Activated naive CD4-positive, alpha-beta T cell treated with Interleukin-2 at 50 U/mL for 16 hours (primary cell): ENCODE data around the gene PGM5.

Source experiments
- DNase-seq: peaks from one replicate; pipeline ENCODE4 v3.0.0-alpha.2; 2020

PGM5 gene

DNA sequence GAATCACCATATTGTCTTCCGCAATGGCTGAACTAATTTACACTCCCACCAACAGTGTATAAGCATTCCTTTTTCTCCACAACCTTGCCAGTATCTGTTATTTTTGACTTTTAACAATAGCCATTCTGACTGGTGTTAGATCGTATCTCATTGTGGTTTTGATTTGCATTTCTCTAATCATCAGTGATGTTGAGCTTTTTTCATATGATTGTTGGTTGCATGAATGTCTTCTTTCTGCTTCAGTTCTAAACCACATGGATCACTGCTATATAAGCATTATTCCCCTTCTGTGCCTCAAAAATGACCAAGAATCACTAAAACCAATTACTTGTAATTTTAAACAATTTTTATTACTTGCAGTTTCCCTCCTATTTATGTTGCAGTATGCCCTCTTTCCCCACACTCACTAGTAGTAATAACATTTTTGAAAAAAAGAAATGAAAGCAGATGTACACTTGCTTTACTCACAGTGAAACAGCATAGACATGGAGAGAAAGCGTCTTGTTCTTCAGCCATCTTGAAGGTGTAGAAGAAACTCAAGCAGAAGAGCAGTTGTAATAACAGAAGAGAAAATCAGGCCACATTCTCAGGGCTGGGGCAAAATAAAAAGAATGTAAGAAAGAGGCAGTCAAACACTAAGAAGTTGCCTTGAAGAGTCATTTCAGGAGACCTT, 188.8 kb downstream of the PGM5 start:
- DNase-seq, result no peak

DNA sequence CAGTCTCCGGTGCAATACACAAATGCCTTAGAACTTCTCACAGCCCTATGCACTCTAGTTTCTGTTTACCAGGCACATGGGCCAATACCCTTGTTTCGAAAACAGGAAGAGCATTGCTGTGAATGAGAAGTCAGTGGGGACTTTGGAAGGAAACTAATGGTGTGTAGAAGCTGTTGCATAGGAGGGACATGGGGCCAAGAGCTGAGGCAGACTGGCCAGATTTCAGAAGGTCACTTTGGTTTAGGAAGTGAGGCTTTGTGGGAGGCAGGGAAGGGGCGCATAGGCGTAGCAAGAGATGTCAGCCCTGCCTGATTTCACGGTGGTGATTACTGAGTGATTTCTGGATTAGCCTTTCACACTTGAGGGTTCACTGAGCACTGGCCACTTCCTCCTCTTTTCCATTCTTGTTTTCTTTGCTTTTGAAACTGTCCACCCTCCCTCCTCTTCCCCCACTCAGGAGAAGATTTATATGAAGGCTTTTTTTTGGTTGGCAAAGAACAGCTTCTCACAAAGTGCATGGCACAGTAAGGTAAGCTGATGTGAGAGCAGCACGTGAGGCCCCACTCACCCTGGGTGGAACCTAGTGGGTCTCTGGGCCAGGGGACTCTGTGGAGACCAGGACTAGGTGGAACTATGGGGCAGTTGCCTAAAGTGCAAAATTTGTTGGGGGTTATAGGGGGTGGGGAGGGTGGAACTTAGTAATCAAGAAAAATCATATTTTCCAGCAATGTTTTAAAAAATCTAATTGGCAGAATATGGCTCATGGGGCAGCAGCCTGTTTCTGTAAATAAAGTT, 190.4 kb downstream of the PGM5 start:
- DNase-seq, result no peak

DNA sequence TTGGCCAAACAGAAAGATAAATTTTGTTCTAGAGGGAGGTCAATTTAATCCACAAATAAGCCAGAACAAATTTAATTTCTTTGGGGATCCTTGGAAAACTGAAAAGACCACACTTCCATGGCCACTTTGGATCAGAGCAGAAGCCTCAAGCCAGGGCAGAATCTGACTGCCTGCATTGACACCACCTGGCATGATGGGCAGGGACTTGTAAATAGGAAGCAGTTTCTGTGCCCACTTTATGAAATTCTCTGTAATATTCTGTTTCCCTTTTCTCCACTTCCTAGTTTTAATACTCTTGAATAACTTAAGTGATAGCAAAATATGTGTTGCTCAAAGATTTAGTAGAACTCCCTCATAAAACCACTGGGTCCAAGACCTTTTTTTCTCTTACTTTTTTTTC, 191.0 kb downstream of the PGM5 start:
- DNase-seq, result no peak

DNA sequence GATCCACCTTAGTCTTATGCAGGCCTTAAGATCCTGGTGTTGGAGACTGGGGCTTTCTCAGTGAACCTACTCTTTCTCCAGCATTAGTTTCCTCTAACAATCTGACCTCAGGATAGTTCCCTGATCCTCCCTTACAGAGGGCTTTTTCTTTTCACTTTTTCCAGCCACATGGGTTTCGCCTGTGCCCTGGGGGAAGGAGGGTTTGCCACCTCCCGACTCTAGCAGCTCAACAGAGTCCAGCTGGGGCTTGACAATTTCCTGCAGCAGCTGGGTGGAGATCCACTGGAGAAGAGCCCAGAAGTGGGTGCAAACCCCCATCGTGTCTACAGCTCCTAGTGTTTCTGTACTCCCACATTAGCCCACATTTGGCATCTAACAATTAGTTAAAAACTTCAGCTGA, 191.8 kb downstream of the PGM5 start:
- DNase-seq, result no peak

DNA sequence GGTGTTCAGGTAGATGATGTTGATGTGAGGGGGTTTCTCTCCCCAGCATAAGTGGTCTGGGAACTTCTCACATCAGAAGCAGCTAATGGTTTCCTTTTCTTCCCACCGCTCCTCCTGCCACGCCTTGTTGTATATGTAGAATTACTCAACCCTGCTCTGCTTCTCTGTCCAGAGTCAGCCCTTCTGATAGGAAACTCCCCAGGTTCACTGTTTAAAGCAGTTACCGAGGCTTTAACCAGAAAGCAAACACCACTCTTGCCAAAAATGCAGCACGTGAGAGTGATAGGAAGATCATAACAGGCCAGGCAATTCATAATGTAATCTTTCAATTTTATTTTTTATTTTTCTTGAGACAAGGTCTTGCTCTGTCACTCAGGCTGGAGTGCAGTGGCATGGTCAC, 194.8 kb downstream of the PGM5 start:
- no peak for DNase-seq

DNA sequence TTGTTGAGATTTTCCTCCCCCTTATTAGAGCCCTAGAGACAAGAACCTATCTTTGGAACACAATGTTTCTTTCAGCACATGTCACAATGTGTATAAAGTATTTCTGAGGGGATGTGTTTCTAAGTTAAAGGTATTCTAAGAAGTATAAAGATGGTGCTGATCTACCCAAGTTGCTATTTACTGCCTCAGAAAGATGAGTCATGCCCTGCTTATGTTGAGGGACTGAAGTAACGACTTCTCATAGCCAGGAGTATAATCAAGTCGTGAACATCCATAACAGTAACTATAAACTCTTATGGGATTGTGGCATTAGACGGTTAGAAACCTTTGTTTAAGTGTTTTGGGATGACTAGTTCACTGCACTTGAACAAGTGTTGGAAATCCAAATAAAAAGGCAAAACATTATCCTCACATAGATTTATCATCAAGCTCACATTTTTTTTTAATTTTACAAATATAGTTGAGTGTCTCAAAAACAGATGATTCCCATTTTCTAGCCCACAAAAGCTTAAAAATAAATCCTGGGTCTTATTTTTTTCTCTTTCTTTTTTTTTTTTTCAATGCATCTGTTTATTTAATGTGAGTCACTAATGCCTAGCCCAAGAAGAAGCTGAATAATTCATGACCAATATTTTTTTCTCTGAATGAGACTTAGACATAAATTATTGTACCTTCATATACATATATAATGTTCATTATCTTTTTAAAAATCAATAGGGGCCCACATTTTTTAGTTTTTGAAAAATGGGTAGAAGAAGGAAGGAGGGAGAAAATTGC, 196.5 kb downstream of the PGM5 start:
- DNase-seq, result no peak

DNA sequence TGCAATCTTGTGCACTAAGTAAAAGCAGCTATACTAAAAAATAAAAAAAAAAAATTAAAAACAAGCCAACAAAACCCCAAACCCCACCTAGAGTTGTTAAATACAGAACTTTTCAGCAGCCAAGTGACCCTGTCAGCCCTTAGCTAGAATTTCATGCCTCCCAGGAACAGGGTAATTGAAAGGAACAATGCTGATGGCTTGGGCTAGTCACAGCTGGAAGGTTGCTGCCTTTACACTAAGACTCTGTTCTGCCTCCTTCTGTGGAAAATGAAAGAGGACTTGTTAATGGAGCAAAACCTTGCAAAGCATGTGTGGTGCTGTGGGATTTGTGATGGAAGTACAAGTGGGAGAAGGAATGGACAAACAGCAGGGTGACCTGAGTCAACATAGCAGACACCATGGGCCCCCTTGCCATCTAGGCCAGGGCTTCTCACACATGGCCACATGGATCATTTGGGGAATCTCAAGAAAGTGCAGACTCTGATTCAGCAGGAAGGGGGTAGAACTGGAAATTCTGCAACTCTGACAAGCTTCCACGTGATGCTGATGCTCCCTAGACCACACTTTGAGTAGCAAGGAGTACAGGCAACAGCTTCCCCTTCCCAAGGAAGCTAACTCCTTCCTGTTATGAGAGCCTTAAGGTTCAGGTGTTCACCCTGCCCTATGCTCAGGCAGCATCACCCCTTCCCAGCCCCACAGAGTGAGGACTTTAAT, 199.2 kb downstream of the PGM5 start:
- DNase-seq, result no peak

DNA sequence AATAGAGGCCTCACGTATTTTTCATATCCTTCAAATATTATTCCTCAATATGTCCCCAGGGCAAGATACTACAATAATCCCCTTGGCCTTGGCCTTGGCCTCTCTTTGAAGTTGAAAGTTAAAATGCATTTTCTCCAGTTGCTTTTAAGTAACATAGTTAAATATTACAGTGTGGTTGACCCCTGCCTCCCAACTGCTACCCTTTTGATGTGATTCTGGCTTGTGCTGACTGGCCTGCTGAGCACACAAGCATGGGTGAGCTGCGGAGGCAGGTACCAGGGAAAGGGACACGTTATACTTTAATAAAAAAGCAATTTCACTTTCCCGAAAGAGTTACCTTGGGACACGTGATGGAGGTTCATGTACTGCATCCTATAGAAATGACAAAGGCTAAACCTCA, 202.1 kb downstream of the PGM5 start:
- no peak for DNase-seq

DNA sequence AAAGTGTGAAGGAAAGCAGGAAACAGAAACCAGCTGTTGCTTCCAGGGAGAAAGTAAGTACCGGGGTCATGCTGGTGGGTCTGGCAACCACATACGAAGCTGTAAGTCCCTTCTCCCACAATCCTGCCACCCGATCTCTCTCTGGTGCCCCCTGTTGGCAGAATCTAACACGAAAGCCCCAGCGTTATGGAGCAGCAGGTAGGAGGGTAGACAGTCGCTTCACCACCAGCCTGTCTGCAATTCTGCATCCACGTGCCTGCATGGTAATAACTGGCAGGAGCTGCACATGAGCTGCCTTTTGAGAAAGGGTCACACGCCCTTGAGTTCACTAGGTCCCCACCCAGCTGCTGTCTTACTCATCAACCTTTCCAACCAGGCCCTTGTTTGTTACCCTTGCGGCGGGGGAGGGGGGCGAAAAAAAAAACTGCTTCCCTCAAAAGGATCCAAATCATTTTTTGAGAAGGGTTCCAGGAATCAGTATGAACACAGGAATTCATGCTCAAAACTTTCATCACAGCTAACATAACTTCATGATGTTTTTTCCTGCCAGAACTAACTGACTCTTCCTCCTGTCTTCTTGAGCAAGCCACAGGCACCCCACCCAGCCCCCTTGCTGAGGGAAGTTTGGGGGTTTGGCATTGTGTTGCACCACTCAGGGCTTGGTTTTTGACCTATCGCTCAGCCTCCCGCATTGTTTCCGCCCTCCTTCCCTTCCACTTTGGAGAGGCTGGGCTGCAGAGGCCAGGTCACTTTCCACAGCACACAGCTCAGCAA, 203.8 kb downstream of the PGM5 start:
- DNase-seq, result peak; percentile 34

DNA sequence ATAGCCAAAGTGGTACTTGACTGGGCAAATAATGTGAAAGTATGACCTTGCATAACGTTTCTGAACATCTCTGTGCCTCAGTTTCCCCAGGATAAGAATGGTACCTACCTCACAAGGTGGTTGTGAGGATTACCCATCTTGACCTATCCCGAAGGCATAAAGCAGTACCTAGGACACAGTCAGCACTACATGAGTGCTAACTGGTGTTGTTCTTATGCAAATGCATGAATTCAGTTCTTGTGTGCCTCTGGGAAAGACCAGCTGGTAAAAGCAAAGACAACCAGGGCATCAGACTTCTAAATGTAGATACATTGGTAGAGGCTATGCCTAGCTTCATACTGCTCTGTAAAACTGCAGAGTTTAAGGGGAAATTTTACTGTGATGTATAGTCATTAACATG, 206.1 kb downstream of the PGM5 start:
- no peak for DNase-seq

DNA sequence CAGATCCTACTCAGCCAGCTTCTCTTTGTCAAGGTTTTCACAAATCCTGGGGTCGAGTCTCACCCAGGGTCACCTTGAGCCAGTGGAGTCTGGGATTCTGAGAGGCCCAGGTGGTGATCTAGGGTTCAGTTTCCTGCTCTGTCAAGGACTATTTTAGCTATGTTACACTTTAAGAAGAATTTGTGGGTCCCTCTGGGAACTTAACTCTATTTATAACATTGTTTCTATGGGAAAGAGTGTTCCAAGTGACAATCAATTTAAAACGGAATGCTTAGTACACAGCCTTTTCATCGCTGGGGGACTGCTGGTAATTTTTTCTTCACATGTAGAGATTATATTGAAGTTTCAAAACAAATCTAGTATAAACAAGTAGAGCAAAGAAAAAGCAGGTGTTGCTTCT, 211.2 kb downstream of the PGM5 start:
- no peak for DNase-seq

DNA sequence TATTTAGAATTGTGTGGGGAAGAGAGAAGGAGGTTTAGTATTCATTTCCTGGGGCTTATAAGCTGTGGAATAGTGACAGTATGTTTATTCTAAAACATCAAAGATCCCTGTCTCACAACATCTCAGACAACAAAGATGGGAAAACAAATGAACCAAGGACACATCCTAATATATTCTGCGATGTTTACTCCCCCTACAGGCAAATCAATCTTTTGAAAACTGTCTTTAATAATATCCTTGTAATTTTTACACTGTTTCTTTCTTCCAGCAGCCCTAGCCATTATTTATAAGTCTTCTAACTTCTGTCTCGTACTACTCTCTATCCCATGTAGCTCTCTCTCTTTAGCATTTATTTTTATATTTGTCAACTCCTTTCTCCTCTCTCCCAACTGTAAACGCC, 217.7 kb downstream of the PGM5 start:
- DNase-seq, result no peak

DNA sequence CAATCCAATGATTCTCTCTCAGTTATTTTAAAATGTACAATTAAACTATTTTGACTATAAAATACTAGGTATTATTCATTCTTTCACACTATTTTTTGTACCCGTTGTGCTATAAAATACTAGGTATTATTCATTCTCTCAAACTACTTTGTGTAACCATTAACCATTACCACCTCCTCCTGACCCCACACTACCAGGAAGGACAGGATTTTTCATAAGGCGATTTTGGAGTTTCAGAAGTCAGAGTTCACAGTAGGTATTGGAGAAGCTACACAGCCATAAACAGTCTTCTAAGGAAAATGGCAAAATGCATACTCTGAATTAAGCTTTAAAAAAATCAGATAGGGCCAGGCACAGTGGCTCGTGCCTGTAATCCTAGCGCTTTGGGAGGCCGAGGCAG, 219.4 kb downstream of the PGM5 start:
- no peak for DNase-seq

DNA sequence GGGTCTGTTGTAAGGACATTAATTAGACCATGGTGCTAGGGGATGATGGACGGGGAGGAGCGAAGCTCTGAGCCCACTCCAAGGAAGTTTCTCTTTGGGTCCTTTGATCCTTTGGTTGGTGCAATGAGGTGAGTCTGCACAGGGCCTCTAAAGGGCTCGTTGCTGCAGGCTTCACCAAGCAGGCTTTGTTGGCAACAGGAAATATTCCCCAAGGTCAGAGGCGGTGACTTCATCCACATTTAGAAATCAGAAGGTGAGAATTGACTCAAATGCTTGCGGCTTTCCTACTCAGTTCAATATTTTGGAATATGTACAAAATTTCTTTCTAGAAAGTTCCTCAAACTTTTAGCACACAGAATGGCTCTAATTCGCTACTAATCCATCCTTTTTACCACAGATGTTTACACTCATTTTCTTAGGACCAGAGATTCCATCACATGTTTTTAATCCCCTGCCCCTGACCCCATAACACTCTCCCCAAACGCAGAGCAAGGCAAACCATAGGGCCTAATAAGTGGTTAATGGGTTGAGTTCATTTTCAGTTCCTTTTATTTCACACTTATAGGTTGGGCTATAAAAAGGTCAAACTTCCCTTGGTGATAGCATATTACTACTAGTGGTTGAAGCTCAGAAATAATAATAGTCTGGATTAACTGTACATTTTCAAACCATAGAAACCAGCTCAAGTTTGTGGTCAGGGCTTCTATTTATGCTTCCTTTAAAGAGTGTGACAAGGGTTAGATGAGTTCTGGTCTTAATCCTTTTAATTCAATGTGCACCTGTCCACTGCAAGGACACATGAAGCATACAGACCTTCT, 221.6 kb downstream of the PGM5 start:
- no peak for DNase-seq
